GM18526 (cell line): ENCODE results near the gene TMEM45A.

Experiments
- POLR2A ChIP-seq: IDR thresholded peaks from 3 replicates; pipeline ENCODE4 v1.6.1; 2011; ENCODE audit not compliant: insufficient read length; ENCODE audit errors: extremely low read depth

Gene TMEM45A

GRCh38 chr3:100525753-100526612 lies 33.6 kb downstream of the TMEM45A start:
- TF ChIP-seq POLR2A = no peak

GRCh38 chr3:100526613-100527346 lies 34.4 kb downstream of the TMEM45A start:
- TF ChIP-seq POLR2A = no peak

- no peak for TF ChIP-seq POLR2A
Measured at GRCh38 chr3:100527347-100527735, 34.9 kb downstream of the TMEM45A start.

GRCh38 chr3:100531093-100531492 lies 38.7 kb downstream of the TMEM45A start:
- TF ChIP-seq POLR2A = no peak

GRCh38 chr3:100532411-100532810 lies 40.0 kb downstream of the TMEM45A start:
- TF ChIP-seq POLR2A = no peak

- TF ChIP-seq POLR2A = no peak
Measured at GRCh38 chr3:100533176-100533575, 40.8 kb downstream of the TMEM45A start.

GRCh38 chr3:100535610-100535943 lies 43.2 kb downstream of the TMEM45A start:
- TF ChIP-seq POLR2A = no peak

GRCh38 chr3:100536093-100536492 lies 43.7 kb downstream of the TMEM45A start:
- TF ChIP-seq POLR2A = no peak

GRCh38 chr3:100537646-100538338 lies 45.4 kb downstream of the TMEM45A start:
- no peak for TF ChIP-seq POLR2A

GRCh38 chr3:100538339-100538706 lies 45.9 kb downstream of the TMEM45A start:
- no peak for TF ChIP-seq POLR2A

GRCh38 chr3:100540791-100541334 lies 48.4 kb downstream of the TMEM45A start:
- TF ChIP-seq POLR2A = no peak

GRCh38 chr3:100545371-100545770 lies 53.0 kb downstream of the TMEM45A start:
- no peak for TF ChIP-seq POLR2A

GRCh38 chr3:100546020-100546744 lies 53.8 kb downstream of the TMEM45A start:
- no peak for TF ChIP-seq POLR2A

- no peak for TF ChIP-seq POLR2A
Measured at GRCh38 chr3:100548053-100548452, 55.6 kb downstream of the TMEM45A start.
